ENCODE data around the gene BARD1.
"Not testable (repeated sequence)": the region's sequence is repeated elsewhere in the genome, so short reads cannot be mapped to it uniquely, and the experiment has no call there.

Gene BARD1

GRCh38 chr2:214772443-214773015 is 37.0 kb downstream of the BARD1 start:
- in situ Hi-C loops (cut with HindIII; ENCODE audit: low sequenced_read_pairs): no loop called here

DNA sequence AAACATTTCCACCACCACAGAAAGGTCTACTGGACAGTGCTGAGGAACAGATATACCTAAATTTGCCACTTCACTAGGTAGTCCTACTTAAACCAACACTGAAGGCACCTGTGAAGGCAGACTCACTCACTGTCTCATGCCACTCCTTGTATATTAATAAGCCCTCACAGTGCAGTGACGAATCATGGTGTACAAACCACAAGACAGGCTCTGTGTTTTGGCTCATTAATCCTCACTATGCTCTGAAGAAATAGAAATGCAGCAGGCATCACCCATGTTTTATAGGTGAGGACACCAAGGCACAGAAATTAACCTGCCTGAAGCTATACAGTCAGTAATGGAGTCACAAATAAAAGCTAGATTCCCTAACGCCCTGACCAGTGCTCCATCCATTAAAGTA is 44.3 kb downstream of the BARD1 start:
- in situ Hi-C loops (cut with HindIII; ENCODE audit: low sequenced_read_pairs): no loop called here

GRCh38 chr2:214753455-214753854 is 56.0 kb downstream of the BARD1 start:
- in situ Hi-C loops (cut with HindIII; ENCODE audit: low sequenced_read_pairs): no loop called here

DNA sequence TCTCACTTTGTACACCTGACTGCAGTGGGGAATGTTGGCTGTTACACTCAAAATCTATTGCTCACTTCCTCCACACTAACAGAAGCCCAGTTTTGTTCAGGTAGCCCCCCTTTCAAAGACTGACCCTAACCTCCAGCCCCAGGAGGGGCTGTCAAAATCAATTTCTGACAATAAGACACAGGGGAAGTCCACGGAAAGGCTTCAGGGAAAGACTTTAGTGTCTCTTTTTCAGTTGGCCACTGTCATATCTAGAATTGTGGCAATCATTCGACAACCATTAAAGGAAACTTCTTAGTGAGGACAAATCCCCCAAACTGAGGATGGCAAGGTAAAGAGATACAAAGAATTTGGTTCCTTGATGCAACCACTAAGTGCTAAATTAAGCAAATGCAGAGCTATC is 59.0 kb downstream of the BARD1 start:
- in situ Hi-C loops (cut with HindIII; ENCODE audit: low sequenced_read_pairs): no loop called here

DNA sequence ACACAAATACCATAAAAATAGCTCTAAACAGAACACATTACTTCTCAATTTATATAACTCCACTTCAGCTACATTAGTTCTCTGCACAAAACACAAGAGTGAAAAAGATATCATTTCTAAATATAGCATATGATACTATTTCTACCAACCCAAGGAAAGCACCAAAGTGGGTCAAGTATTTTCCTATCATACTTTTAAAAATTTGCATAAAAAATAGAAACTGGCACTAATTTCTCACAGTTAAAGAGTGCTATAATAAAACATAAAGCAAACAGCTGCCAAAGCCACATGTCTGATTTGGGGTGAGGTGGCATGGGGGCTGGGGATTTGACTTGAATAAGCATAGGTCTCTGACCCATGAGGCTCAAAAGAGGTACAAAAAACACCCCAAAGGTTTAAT is 61.5 kb downstream of the BARD1 start:
- in situ Hi-C loops (cut with HindIII; ENCODE audit: low sequenced_read_pairs): no loop called here

GRCh38 chr2:214742119-214742518 is 67.4 kb downstream of the BARD1 start:
- in situ Hi-C loops (cut with HindIII; ENCODE audit: low sequenced_read_pairs): no loop called here

DNA sequence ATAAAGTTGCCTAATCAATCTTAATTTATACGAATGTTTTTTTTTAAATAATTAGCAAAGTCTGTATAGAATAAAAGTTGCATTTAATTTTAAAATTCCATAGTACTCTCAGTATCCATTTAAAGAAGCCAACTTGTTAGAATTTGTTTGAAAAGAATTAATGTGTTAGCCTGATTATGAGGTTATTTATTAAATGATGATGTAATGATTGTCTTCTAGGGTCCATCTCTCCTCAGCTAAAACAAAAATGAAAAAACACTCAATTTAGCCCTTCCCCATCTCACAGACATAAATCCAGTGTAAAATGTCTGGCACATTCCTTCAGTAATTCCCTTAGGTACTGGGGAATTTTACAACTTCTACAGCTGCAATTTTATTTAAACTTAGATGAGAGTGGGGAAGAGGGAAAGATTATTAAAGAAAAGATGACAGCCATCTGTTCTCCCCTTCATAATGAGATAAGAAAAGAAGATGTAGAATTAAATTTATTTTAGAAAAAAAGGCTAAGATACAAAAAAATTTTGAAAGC is 68.6 kb downstream of the BARD1 start:
- in situ Hi-C loops (cut with HindIII; ENCODE audit: low sequenced_read_pairs): no loop called here

GRCh38 chr2:214737188-214737587 is 72.3 kb downstream of the BARD1 start:
- in situ Hi-C loops (cut with HindIII; ENCODE audit: low sequenced_read_pairs): no loop called here

DNA sequence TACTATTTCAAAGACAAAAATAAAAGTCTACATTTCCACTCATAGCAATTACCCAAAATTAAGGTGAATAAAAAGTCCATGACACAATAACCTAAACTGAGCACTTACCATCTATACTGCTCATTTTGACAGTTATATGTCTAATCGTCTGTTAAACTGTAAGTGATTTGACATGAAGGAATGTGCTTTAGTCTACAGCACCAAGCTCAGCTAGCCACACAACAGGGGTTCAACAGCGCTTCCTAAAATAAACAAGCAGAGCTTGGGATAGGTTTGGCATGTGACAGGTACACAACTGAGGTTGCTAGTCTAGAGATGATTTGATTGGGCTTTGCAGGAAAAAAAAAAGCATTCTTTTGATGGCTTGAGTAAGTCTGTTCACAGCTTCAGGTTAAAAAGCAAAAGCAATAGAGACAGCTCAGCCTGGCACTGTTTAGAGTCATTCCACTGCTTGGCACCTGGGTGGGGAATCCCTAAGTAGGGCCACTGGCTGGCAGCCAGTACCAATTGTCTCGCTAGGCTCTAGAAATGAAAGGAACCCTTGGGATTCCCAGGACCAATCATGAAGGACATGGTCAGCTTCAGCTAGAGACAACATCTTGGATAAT is 78.6 kb downstream of the BARD1 start:
- in situ Hi-C loops (cut with HindIII; ENCODE audit: low sequenced_read_pairs): no loop called here

DNA sequence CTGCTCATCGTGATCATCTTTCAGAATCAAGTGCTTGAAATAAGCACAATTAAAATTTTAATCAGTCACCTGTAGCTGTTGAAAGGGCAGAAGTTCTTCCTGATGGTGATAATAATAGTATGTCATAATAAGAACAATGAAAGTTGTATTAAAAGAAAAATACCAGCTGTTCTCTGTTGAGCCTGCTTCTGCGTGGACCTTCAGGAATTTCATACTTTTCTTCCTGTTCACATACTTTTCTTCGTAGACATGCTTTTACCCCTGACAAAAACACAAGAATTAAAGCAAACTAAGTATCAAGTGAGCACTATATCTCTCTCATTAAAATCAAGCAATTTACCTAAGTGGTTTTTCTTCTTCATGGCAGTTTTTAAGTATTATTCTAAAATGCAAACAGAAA is 79.2 kb downstream of the BARD1 start:
- in situ Hi-C loops (cut with HindIII; ENCODE audit: low sequenced_read_pairs): no loop called here

- in situ Hi-C loops (cut with HindIII; ENCODE audit: low sequenced_read_pairs): no loop called here
Observed at GRCh38 chr2:214724741-214725140, 84.7 kb downstream of the BARD1 start.

DNA sequence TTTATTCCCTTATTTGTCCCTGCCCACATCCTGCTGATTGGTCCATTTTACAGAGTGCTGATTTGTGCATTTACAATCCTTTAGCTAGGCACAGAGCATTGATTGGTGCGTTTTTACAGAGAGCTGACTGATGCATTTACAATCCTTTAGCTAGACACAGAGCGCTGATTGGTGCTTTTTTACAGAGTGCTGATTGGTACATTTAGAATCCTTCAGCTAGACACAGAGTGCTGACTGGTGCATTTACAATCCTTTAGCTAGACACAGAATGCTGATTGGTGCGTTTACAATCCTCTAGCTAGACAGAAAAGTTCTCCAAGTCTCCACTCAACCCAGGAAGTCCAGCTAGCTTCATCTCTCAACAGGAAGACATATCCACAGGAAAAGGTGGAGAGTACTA is 91.6 kb downstream of the BARD1 start:
- in situ Hi-C loops (cut with HindIII; ENCODE audit: low sequenced_read_pairs): not testable (repeated sequence)

GRCh38 chr2:214716811-214717560 is 92.5 kb downstream of the BARD1 start:
- in situ Hi-C loops (cut with HindIII; ENCODE audit: low sequenced_read_pairs): no loop called here

DNA sequence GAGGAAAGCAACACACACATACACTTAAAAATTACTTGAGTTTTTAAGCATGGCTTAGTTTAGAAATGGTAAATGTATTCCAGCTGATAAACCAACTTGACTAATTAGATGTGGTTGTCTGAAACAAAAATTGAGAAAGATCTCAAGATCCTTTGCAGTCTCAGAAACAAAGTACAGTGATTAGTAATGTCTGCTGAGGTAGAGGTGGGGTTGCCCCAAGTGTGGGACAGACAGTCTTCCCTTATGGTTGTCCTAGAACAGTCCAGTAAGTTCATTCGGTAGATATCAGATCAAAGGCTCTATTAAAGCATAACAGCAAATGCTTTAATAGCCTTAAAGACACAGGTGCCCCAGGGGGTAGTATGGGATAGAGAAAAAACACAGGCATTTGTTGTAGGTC is 94.5 kb downstream of the BARD1 start:
- in situ Hi-C loops (cut with HindIII; ENCODE audit: low sequenced_read_pairs): no loop called here

- in situ Hi-C loops (cut with HindIII; ENCODE audit: low sequenced_read_pairs): no loop called here
Observed at GRCh38 chr2:214713080-214713830, 96.2 kb downstream of the BARD1 start.

DNA sequence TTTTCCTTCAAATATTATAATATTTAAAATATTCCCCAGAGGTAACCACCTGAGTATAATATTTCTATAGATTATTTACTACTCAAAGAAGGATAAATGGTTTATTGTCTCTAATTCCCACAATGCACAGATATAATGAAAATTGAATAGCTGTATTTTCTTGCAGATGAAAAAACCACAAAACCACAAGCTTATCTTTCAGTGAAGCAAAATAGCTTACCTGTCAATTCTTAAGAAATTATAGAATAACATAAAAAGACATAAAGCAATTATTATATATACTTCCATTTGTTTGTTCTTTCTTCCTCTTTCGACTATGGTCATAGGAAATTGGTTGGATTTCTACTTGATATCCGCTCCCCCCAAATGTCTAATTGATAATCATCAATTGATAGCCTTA is 98.8 kb downstream of the BARD1 start:
- in situ Hi-C loops (cut with HindIII; ENCODE audit: low sequenced_read_pairs): no loop called here

- in situ Hi-C loops (cut with HindIII; ENCODE audit: low sequenced_read_pairs): no loop called here
Observed at GRCh38 chr2:214706986-214707385, 102.5 kb downstream of the BARD1 start.

DNA sequence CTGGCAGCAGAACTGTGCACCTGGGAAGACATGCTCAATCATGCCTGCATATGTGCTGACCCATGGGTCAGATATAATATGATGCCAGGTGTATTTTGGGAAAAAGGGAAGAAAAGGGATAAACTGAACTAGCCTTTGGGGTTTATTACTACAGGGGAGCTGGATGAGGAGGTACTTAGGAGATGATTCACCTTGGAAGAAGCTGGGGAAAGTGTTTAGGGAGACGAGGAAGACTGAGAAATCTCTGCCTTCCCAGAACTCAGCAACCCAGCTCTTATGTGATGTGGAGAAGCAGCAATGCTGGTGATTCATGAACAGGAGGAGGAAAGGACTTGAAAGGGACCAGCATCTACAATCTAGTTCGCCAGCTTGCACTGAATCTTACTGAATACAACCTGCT is 110.2 kb downstream of the BARD1 start:
- in situ Hi-C loops (cut with HindIII; ENCODE audit: low sequenced_read_pairs): no loop called here

DNA sequence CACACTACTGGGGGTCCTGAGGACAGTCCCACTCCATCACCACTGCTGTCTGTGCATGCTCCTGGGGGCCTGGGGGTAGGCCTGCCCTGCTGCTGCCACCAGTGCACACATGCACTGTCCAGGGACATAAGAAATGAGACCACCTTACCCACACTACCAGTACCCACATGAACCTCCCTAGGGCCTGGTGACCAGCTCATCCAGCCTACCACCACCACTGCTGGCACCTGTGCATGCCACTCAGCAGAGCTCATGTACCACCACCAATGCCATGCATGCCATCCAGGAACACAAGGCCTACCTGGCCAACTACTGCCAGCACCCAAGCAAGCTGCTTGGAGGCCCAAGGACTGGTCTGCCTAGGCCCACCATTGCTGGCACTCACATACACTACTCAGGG is 112.8 kb downstream of the BARD1 start:
- in situ Hi-C loops (cut with HindIII; ENCODE audit: low sequenced_read_pairs): no loop called here

DNA sequence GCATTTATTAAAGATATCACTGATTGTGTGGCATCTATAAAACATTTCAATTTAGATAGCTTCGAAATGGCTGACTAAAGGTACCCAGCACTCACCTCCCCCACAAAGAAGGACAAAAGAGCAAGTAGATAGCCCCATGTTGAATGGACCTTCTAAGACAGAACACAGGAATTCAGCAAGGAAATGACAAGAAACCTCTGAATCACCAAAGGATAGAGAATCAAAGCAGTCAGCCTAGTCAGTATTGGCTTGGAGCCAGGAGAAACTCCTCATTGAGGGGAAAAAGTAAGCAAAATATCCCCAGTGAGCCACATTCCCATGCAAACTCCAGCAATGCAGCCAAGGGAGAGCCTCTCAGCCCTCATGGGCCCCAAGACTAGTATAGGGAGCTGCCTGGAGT is 113.7 kb downstream of the BARD1 start:
- in situ Hi-C loops (cut with HindIII; ENCODE audit: low sequenced_read_pairs): no loop called here

DNA sequence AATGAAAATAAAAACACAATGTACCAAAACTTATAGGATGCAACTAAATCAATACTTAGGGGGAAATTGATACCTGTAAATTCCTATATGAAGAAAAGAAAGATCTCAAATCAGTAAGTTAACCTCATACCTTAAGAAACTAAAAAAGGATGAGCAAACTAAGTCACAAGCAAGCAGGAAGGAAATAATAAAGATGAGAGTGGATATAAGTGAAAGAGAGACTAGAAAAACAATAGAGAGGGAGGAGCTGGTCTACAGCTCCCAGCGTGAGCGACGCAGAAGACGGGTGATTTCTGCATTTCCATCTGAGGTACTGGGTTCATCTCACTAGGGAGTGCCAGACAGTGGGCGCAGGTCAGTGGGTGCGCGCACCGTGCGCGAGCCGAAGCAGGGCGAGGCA is 125.9 kb downstream of the BARD1 start:
- in situ Hi-C loops (cut with HindIII; ENCODE audit: low sequenced_read_pairs): not testable (repeated sequence)

All from endothelial cell of hepatic sinusoid (primary cell).